GM19351 (cell line): ENCODE measurements around the gene PDS5B.
"Not testable (repeated sequence)": the region's sequence is repeated elsewhere in the genome, so short reads cannot be mapped to it uniquely, and the experiment has no call there.

Experiments
- ATAC-seq: cut with Tn5 transposase; IDR thresholded peaks from one replicate; pipeline ENCODE4 v1.9.1; 2021; ENCODE audit warnings: mild to moderate bottlenecking, moderate library complexity; ENCODE audit not compliant: unreplicated experiment

The PDS5B gene

DNA sequence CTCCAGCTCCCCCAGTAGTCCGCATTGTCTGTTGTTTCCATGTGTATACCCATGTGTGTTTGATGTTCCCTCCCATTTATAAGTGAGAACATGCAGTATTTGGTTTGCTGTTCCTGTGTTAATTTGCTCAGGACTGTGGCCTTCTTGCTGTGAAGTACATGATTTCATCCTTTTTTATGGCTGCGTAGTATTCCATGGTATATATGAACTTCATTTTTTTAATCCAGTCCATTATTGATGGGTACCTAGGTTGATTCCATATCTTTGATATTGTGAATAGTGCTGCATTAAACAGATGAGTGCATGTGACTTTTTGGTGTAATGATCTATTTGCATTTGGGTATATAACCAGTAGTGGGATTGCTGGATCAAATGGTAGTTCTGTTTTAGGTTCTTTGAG lies 175.2 kb downstream of the PDS5B start:
- no peak for ATAC-seq

DNA sequence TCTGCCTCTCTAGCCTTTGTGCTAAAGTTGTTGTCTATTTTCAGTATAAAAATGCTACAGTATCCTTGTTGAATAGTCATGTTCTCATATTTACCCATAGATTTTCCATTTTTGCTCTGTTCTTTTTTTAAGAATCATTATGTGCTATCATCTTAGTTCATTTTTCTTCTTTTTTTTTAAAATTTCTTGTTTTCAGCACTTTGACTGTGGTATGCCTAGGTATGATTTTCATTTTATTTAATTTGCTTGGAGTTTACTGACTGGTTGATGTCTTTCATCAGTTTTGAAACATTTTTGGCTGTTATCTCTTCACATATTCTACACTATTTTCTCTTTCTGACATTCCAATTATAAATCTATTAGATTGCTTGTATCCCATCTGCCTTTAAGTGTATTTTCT lies 192.9 kb downstream of the PDS5B start:
- no peak for ATAC-seq

DNA sequence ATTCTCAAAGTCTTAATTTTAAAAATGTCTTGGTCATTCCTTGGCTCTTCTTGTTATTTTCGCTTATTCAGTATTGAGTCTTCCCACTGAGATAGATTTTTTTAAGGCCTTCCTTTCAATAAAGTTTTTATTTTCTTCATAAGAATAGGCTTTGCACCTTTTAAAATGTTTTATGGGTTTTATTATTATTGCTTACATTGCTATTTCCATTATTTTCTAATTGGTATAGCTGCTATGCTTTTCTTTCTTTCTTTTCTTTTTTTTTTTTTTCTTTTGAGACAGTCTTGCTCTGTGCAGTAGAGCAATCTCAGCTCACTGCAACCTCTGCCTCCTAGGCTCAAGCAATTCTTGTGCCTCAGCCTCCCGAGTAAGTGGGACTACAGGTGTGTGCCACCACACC lies 195.7 kb downstream of the PDS5B start:
- no peak for ATAC-seq

GRCh38 chr13:32783067-32783466 lies 196.8 kb downstream of the PDS5B start:
- ATAC-seq: no peak

DNA sequence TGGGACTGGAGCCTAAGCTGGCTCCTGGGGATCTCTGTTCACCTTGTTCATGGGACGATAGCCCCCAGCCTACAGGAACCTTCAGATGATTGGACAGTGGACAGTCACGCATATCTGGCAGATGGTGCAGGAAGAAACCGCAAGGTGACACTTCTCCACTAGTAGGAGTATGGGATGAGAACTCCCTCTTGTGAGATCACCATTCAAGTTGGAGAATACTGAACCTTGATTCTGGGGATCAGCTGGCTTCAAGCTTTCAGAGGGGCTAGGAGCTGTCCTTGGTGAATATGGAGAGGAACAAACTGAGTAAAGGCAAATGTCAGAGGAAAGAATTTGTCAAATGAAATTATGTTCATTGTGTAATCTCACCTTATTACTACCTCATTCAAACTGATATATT lies 204.5 kb downstream of the PDS5B start:
- ATAC-seq: no peak

- peak; percentile 82 for ATAC-seq
These were observed 205.4 kb downstream of the PDS5B start for GRCh38 chr13:32791545-32792172.

- no peak for ATAC-seq
These were observed 210.5 kb downstream of the PDS5B start for GRCh38 chr13:32796754-32797153.

GRCh38 chr13:32802159-32802558 lies 215.9 kb downstream of the PDS5B start:
- no peak for ATAC-seq

GRCh38 chr13:32804673-32805230 lies 218.5 kb downstream of the PDS5B start:
- ATAC-seq: no peak

DNA sequence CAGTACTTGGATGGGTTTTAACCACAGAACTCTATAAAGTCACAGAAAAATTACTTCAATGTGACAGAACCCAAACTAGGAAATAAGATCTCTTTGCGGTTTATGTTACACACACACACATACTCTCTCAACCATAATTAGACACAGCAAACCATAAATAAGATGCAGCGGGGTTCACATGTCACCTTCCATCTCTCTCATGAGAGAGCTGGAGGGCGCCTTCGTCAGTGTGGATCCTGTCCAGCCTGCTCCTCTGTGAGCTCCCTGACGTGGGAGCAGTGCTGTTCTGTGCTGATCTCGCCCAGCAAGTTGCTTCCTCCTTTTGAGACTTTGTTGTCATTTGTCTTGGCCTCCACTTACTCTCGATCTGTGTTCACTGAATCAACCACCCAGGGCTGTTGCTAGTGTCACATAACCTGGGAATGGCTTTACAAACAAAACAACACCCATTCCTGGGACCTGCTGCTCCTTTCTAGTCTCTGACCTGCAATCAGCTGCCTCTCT lies 225.1 kb downstream of the PDS5B start:
- peak; percentile 78 for ATAC-seq

- no peak for ATAC-seq
These were observed 235.0 kb downstream of the PDS5B start for GRCh38 chr13:32821149-32821688.

DNA sequence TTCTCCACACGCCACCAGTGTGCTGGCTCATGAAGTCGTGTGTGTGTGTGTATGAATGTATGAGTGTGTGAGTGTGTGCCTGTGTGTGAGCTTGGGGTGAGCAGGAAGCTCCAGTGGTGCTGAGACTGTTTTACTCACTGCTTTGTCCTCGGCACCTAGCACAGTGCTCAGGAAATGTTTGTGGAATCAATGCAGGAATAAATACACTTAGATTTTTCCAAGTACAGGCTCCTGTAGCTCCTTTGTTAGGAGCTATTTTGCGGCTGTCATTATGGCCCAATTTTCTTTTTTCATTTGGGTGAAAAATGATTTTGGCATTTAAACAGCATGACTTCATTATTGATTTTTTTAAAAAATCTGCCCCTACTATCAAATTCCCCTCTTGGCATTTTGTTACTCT lies 236.5 kb downstream of the PDS5B start:
- ATAC-seq: no peak

- no peak for ATAC-seq
These were observed 237.3 kb downstream of the PDS5B start for GRCh38 chr13:32823597-32823996.

DNA sequence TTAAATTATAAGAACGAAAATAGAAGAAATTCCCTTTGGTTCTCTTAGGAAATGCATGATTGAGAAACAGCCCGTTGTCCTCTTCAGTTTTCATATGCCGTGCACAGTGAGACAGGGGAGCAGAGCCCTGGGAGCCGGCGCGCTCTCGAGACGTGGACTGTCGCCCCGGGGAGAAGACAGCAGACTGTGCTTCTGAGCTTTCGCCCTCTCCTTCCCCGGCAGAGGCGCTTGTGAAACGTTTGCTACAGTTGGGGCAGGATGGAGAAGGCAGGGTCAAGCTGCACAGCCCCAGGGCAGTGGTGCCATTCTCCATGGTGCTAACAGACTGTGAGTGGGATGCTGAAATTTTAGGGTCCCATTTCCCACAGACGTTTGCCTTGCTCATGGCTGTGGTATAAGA lies 237.8 kb downstream of the PDS5B start:
- no peak for ATAC-seq

- no peak for ATAC-seq
These were observed 238.4 kb downstream of the PDS5B start for GRCh38 chr13:32824675-32825074.

GRCh38 chr13:32825481-32825880 lies 239.2 kb downstream of the PDS5B start:
- no peak for ATAC-seq

- not testable (repeated sequence) for ATAC-seq
These were observed 240.1 kb downstream of the PDS5B start for GRCh38 chr13:32826372-32826771.
